ENCODE measurements around the gene ITIH5.

The ITIH5 gene

GRCh38 chr10:7626283-7626682, 40.5 kb downstream of the ITIH5 start:
- H3K9me3 Mint-ChIP-seq = no peaks in the 10 kb centered on the region
- no peak overlapping the region for H3K27ac Mint-ChIP-seq
- DNase-seq (ENCODE audit: low spot score in 2 of 2) = no peak
- H3K4me1 Mint-ChIP-seq = peaks cover 3% of the 10 kb centered on the region
- ATAC-seq (ENCODE audit: low read depth) = no peak
- no peaks in the 10 kb centered on the region for H3K36me3 Mint-ChIP-seq
- H3K4me3 Mint-ChIP-seq = no peak overlapping the region
- peaks cover 5% of the 10 kb centered on the region for H3K27me3 Mint-ChIP-seq

GRCh38 chr10:7625836-7626235, 40.9 kb downstream of the ITIH5 start:
- Mint-ChIP-seq H3K27me3 (peaks cover 5% of the 10 kb centered on the region), H3K27ac (no peak overlapping the region), H3K4me1 (peaks cover 3% of the 10 kb centered on the region), H3K9me3 (no peaks in the 10 kb centered on the region), H3K4me3 (no peak overlapping the region), H3K36me3 (no peaks in the 10 kb centered on the region)
- no peak for ATAC-seq (ENCODE audit: low read depth)
- DNase-seq (ENCODE audit: low spot score in 2 of 2) = no peak

GRCh38 chr10:7625009-7625408, 41.8 kb downstream of the ITIH5 start:
- no peaks in the 10 kb centered on the region for H3K36me3 Mint-ChIP-seq
- no peak overlapping the region for H3K4me3 Mint-ChIP-seq
- H3K9me3 Mint-ChIP-seq = no peaks in the 10 kb centered on the region
- no peak overlapping the region for H3K27ac Mint-ChIP-seq
- peaks cover 7% of the 10 kb centered on the region for H3K27me3 Mint-ChIP-seq
- peaks cover 3% of the 10 kb centered on the region for H3K4me1 Mint-ChIP-seq
- ATAC-seq (ENCODE audit: low read depth) = no peak
- no peak for DNase-seq (ENCODE audit: low spot score in 2 of 2)

GRCh38 chr10:7622969-7623368, 43.8 kb downstream of the ITIH5 start:
- H3K27ac Mint-ChIP-seq = no peak overlapping the region
- no peak for DNase-seq (ENCODE audit: low spot score in 2 of 2)
- no peaks in the 10 kb centered on the region for H3K9me3 Mint-ChIP-seq
- no peak overlapping the region for H3K4me3 Mint-ChIP-seq
- peaks cover 10% of the 10 kb centered on the region for H3K4me1 Mint-ChIP-seq
- H3K27me3 Mint-ChIP-seq = peaks cover 8% of the 10 kb centered on the region
- no peak for ATAC-seq (ENCODE audit: low read depth)
- no peaks in the 10 kb centered on the region for H3K36me3 Mint-ChIP-seq

- DNase-seq (ENCODE audit: low spot score in 2 of 2) = no peak
- Mint-ChIP-seq H3K27ac (peak overlapping the region; percentile 8), H3K4me3 (no peak overlapping the region), H3K4me1 (peaks cover 10% of the 10 kb centered on the region), H3K27me3 (peaks cover 13% of the 10 kb centered on the region), H3K36me3 (no peaks in the 10 kb centered on the region), H3K9me3 (no peaks in the 10 kb centered on the region)
- ATAC-seq (ENCODE audit: low read depth) = no peak
Observed at GRCh38 chr10:7618461-7618860, 48.3 kb downstream of the ITIH5 start.

- peaks cover 4% of the 10 kb centered on the region for H3K27me3 Mint-ChIP-seq
Observed at GRCh38 chr10:7611909-7612308, 54.9 kb downstream of the ITIH5 start.

GRCh38 chr10:7610651-7611389, 55.9 kb downstream of the ITIH5 start:
- H3K27me3 Mint-ChIP-seq = peaks cover 3% of the 10 kb centered on the region
- H3K4me1 Mint-ChIP-seq = no peaks in the 10 kb centered on the region
- H3K4me3 Mint-ChIP-seq = no peak overlapping the region
- ATAC-seq (ENCODE audit: low read depth) = no peak
- H3K36me3 Mint-ChIP-seq = no peaks in the 10 kb centered on the region
- no peak overlapping the region for H3K27ac Mint-ChIP-seq
- DNase-seq (ENCODE audit: low spot score in 2 of 2) = no peak
- H3K9me3 Mint-ChIP-seq = no peaks in the 10 kb centered on the region

More at GRCh38 chr10:7611909-7612308, 54.9 kb downstream of the ITIH5 start:
- DNase-seq (ENCODE audit: low spot score in 2 of 2) (no peak), ATAC-seq (ENCODE audit: low read depth) (no peak)
- Mint-ChIP-seq H3K27ac (no peak overlapping the region), H3K36me3 (no peaks in the 10 kb centered on the region), H3K4me1 (no peaks in the 10 kb centered on the region), H3K9me3 (no peaks in the 10 kb centered on the region), H3K4me3 (no peak overlapping the region)

GRCh38 chr10:7610026-7610425, 56.7 kb downstream of the ITIH5 start:
- no peaks in the 10 kb centered on the region for H3K4me1 Mint-ChIP-seq
- H3K4me3 Mint-ChIP-seq = no peak overlapping the region
- no peaks in the 10 kb centered on the region for H3K9me3 Mint-ChIP-seq
- no peak for ATAC-seq (ENCODE audit: low read depth)
- no peaks in the 10 kb centered on the region for H3K27me3 Mint-ChIP-seq
- H3K27ac Mint-ChIP-seq = no peak overlapping the region
- DNase-seq (ENCODE audit: low spot score in 2 of 2) = no peak
- no peaks in the 10 kb centered on the region for H3K36me3 Mint-ChIP-seq

GRCh38 chr10:7609556-7609955, 57.2 kb downstream of the ITIH5 start:
- Mint-ChIP-seq H3K36me3 (no peaks in the 10 kb centered on the region), H3K4me1 (no peaks in the 10 kb centered on the region), H3K27ac (no peak overlapping the region)

GRCh38 chr10:7608001-7608400, 58.8 kb downstream of the ITIH5 start:
- peaks cover 1% of the 10 kb centered on the region for H3K36me3 Mint-ChIP-seq
- H3K27ac Mint-ChIP-seq = no peak overlapping the region
- no peak overlapping the region for H3K4me3 Mint-ChIP-seq
- H3K9me3 Mint-ChIP-seq = no peaks in the 10 kb centered on the region
- no peak for DNase-seq (ENCODE audit: low spot score in 2 of 2)
- peaks cover 3% of the 10 kb centered on the region for H3K27me3 Mint-ChIP-seq
- no peak for ATAC-seq (ENCODE audit: low read depth)
- no peaks in the 10 kb centered on the region for H3K4me1 Mint-ChIP-seq

More at GRCh38 chr10:7609556-7609955, 57.2 kb downstream of the ITIH5 start:
- no peak overlapping the region for H3K4me3 Mint-ChIP-seq
- no peak for DNase-seq (ENCODE audit: low spot score in 2 of 2)
- ATAC-seq (ENCODE audit: low read depth) = no peak
- H3K27me3 Mint-ChIP-seq = no peaks in the 10 kb centered on the region
- no peaks in the 10 kb centered on the region for H3K9me3 Mint-ChIP-seq

- Mint-ChIP-seq H3K4me1 (no peaks in the 10 kb centered on the region), H3K4me3 (no peak overlapping the region), H3K27ac (no peak overlapping the region), H3K36me3 (peaks cover 1% of the 10 kb centered on the region), H3K27me3 (peaks cover 5% of the 10 kb centered on the region), H3K9me3 (no peaks in the 10 kb centered on the region)
- ATAC-seq (ENCODE audit: low read depth) = no peak
- no peak for DNase-seq (ENCODE audit: low spot score in 2 of 2)
Observed at GRCh38 chr10:7606951-7607404, 59.8 kb downstream of the ITIH5 start.

GRCh38 chr10:7605565-7606295, 61.0 kb downstream of the ITIH5 start:
- Mint-ChIP-seq H3K9me3 (no peaks in the 10 kb centered on the region), H3K27ac (no peak overlapping the region), H3K4me1 (no peaks in the 10 kb centered on the region), H3K4me3 (no peak overlapping the region), H3K36me3 (peaks cover 1% of the 10 kb centered on the region), H3K27me3 (peaks cover 5% of the 10 kb centered on the region)
- ATAC-seq (ENCODE audit: low read depth) (no peak), DNase-seq (ENCODE audit: low spot score in 2 of 2) (no peak)

- Mint-ChIP-seq H3K4me1 (no peaks in the 10 kb centered on the region), H3K27ac (no peak overlapping the region), H3K4me3 (no peak overlapping the region), H3K36me3 (peaks cover 1% of the 10 kb centered on the region), H3K9me3 (no peaks in the 10 kb centered on the region), H3K27me3 (peaks cover 6% of the 10 kb centered on the region)
- no peak for ATAC-seq (ENCODE audit: low read depth)
- DNase-seq (ENCODE audit: low spot score in 2 of 2) = no peak
Observed at GRCh38 chr10:7601023-7601656, 65.6 kb downstream of the ITIH5 start.

GRCh38 chr10:7598771-7599170, 68.0 kb downstream of the ITIH5 start:
- no peaks in the 10 kb centered on the region for H3K36me3 Mint-ChIP-seq
- no peak for ATAC-seq (ENCODE audit: low read depth)
- H3K27ac Mint-ChIP-seq = no peak overlapping the region
- H3K4me1 Mint-ChIP-seq = no peaks in the 10 kb centered on the region
- H3K27me3 Mint-ChIP-seq = peaks cover 8% of the 10 kb centered on the region
- no peak for DNase-seq (ENCODE audit: low spot score in 2 of 2)
- no peaks in the 10 kb centered on the region for H3K9me3 Mint-ChIP-seq
- H3K4me3 Mint-ChIP-seq = no peak overlapping the region
